Liver (tissue), 3 donors: ENCODE data around the gene PACSIN3.

Source experiments
- CTCF ChIP-seq: fragments of 150-350 bp; IDR thresholded peaks from 2 replicates; pipeline ENCODE4 v1.5.1; 2017; ENCODE audit warnings: improper control_type of control experiment, low read depth, low read length; ENCODE audit not compliant: missing input control
- MAX ChIP-seq: IDR thresholded peaks from 2 replicates; pipeline ENCODE4 v1.6.1; 2016; ENCODE audit warnings: antibody characterized with exemption
- REST ChIP-seq: IDR thresholded peaks from 2 replicates; pipeline ENCODE4 v1.6.1; 2016; ENCODE audit warnings: antibody characterized with exemption, mild to moderate bottlenecking
- SP1 ChIP-seq: IDR thresholded peaks from 2 replicates; pipeline ENCODE4 v1.6.1; 2018; ENCODE audit warnings: antibody characterized with exemption, mild to moderate bottlenecking
- donor health status: healthy.
- donor health status: healthy.

- no peak for TF ChIP-seq MAX
- no peak for TF ChIP-seq SP1
- TF ChIP-seq CTCF = no peak
- no peak for TF ChIP-seq REST
Measured at GRCh38 chr11:47147681-47148080, 38.6 kb downstream of the PACSIN3 start.
